AG09319 (cell line): Measurements from ENCODE around the gene HTR3B.
A peak's percentile ranks its signal among the peaks of the same experiment; 100 is the strongest.

Experiments used
- DNase-seq: peaks from one replicate; pipeline ENCODE4 v3.0.0-alpha.2; 2010; ENCODE audit warnings: low read depth; ENCODE audit errors: extremely low read depth
- TF ChIP-seq, protein P1 (sequence below): IDR thresholded peaks from 2 replicates; pipeline ENCODE4 v1.5.1; 2011; ENCODE audit warnings: low read depth, mild to moderate bottlenecking, inconsistent platforms, low read length, moderate library complexity

The HTR3B gene

DNA sequence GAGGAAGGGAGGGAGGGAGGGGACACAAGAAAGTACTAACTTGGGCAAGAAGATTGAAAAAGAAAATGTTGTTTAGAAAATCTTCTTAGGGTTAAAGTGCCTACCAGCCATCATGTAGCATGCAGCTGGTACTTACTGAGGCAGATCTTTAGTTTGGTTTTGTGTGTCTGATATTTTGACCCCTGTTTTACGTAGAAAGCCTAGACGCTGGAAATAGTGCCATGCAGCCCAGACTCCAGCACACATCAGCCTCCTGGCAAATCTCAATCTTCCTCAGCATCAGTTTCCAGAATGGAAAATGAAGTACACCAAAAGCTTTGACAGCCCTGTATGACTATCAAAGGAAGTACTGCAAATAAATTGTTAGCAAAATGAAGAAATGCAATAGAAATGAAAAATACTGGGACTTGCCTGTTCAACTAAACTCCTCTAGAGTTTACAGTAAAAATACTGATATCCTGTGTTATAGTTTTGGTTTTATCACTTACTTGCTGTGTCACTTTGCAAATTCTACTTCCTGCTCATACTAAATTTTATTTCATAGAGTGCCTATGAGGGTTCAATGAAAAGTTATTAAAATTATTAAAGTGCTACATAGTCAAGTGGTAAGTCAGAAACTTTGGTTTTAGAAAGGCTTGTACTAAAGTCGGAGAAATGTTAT, 36.6 kb upstream of the HTR3B start:
- TF ChIP-seq, protein P1, sequence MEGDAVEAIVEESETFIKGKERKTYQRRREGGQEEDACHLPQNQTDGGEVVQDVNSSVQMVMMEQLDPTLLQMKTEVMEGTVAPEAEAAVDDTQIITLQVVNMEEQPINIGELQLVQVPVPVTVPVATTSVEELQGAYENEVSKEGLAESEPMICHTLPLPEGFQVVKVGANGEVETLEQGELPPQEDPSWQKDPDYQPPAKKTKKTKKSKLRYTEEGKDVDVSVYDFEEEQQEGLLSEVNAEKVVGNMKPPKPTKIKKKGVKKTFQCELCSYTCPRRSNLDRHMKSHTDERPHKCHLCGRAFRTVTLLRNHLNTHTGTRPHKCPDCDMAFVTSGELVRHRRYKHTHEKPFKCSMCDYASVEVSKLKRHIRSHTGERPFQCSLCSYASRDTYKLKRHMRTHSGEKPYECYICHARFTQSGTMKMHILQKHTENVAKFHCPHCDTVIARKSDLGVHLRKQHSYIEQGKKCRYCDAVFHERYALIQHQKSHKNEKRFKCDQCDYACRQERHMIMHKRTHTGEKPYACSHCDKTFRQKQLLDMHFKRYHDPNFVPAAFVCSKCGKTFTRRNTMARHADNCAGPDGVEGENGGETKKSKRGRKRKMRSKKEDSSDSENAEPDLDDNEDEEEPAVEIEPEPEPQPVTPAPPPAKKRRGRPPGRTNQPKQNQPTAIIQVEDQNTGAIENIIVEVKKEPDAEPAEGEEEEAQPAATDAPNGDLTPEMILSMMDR = no peak
- DNase-seq = no peak

DNA sequence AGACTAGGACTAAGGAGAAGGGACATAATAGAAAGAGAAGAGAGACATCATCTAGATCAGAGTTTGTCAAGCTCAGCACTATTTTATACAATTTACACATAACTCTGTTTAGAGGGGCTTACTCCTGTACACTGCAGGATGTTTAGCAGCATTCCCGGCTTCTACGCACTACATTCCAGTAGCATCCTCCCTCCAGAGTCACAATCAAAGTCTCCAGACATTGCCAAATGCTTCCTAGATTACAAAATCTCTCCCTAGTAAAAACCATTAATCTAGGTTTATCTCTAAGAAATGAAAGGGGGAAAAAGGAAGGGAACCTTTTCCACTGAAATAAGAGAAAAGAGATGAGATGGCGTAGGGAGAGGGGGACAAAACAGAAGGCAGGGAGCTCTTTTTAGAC, 33.3 kb upstream of the HTR3B start:
- TF ChIP-seq, protein P1 = no peak
- no peak for DNase-seq

DNA sequence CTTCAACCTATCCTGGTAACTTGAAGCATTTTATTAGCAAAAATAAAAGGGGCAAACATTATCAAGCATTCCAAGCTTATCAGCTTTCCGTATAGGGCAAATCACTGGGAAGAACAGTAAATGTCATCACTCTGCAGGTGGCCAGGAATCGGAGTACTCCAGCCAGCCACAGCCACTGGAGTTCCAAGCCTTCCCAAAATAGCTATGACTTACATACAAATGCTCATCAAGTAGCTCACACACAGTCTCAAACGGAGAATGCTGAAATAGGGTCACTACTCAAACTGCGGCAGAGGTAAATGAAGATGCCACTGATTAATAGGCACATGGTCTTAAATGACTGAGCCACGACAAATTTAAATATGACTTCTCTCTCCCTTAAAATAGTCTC, 31.4 kb upstream of the HTR3B start:
- no peak for DNase-seq
- TF ChIP-seq, protein P1 = no peak

DNA sequence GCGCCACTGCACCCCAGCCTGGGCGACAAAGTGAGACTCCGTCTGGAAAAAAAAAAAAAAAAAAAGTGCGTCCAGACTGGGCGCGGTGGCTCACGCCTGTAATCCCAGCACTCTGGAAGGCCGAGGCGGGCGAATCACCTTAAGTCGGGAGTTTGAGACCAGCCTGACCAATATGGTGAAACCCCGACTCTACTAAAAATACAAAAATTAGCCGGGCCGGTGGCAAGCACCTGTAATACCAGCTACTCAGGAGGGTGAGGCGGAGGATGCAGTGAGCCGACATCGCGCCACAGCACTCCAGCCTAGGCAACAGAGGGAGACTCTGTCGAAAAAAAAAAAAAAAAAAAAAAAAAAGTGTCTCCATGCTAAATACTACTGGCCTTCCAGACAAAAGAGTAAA, 30.5 kb upstream of the HTR3B start:
- TF ChIP-seq, protein P1 = no peak
- DNase-seq = no peak

DNA sequence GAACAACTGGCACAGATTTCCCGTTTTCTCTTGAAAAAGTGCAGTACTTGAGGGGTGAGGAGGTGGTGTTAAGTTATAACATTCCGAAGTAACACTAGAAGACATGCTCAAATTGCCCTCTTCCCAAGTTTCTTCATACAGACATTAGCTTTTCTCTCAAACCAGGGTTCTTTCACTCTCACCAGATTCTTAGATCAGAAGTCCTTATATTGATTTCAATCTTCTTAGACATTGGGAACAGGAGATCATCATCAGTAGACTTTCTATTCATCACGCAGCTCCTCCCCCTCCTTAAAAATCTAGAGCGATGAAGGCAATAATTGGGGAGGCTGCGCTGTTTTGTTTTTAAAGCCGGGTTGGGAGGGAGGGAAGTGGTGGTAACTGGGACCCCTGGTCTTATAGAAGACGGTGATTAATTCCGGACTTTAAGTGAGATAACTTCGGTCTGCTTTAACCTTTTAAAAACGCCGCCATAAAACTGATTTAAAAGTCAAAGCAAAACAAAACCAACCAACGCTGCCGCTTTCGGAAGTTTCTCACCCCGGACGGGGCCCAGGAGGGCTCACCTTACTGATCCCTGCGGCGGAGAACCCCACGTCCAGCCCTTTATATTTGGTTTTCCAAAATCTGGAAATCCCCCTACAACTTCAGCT, 29.9 kb upstream of the HTR3B start:
- no peak for DNase-seq
- TF ChIP-seq, protein P1 = no peak

DNA sequence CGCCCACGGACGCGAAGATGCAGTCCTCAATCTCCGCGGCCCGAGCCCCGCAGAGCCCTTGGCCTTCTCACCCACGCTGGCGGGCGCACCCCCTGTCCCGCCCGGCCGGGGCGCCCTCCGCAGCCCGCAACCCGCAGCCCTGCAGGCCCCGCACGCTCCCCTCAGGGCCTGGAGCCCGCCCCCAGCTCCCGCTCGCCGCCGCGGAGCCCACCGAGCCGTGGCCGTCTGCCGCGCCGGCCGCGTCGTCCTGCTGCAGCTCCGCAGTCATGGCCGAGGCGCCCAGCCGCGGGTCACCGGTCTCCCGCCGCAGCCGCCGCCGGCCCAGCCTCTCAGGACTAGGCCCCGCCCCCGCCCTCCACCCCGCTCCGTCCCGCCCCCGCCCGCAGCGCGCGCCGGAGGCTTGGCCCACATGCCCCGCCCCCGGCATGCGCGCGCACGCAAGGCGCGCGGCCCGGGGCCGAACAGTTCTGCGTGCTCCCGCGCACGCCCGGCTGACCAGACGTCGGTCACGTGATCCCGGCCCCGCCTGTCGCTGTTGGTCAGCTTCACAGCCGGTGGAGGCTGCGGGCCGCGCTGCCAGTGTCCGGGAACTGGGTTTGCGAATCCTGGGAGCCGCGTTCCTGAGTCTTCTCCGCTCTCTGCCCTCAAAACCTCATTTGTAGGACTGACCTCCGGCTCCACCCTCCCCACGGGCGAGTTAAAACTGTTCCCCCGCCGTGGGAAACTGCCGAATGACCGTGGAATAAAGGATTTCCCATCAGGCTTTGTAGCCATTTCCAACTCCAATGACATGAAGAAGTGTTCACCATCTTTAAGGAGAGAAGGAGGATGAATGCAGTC, 29.1 kb upstream of the HTR3B start, which contains the start of gene USP28:
TSS of gene USP28 (minus strand) at position 339 of the 840 bp plus-strand sequence. CDS start at position 268, 71 bp downstream.
- TF ChIP-seq, protein P1 = no peak
- DNase-seq = peak; percentile 92
